CD4-positive, CD25-positive, alpha-beta regulatory T cell (primary cell): ENCODE results near the gene ACYP2. TPM values are rescaled to one million over a fixed set of nuclear protein-coding genes. Genes with fewer than 3 reads are reported as not detected.

Experiments used
- ATAC-seq, 2 donors: fragments of 150-1000 bp; cut with Tn5 transposase; one replicate each; pipeline ENCODE4 v1.10.0; 2021; ENCODE audit warnings: low read depth in 2 of 2, moderate number of reproducible peaks in 2 of 2, moderate library complexity in 1 of 2
- DNase-seq, 3 donors: peaks; one replicate each; pipeline versions ENCODE4 v3.0.0 to v3.0.0-alpha.2; 2012 to 2022; ENCODE audit warnings: mixed read lengths in 1 of 3
- H3K27ac ChIP-seq: one replicate; pipeline ENCODE4 v1.7.0; 2013; ENCODE audit warnings: mild to moderate bottlenecking, low read length; ENCODE audit not compliant: insufficient read depth, poor library complexity, severe bottlenecking
- H3K27me3 ChIP-seq: one replicate; pipeline ENCODE4 v1.7.0; 2013; ENCODE audit warnings: low read length; ENCODE audit not compliant: control insufficient read depth, insufficient read depth
- H3K36me3 ChIP-seq: one replicate; pipeline ENCODE4 v1.7.0; 2013; ENCODE audit warnings: mild to moderate bottlenecking, low read length, moderate library complexity; ENCODE audit not compliant: control insufficient read depth, insufficient read depth
- H3K4me1 ChIP-seq: 2 replicates; pipeline ENCODE4 v1.7.0; 2013; ENCODE audit warnings: mild to moderate bottlenecking, low read length; ENCODE audit not compliant: insufficient read depth, control insufficient read depth, poor library complexity, severe bottlenecking
- H3K4me3 ChIP-seq: one replicate; pipeline ENCODE4 v1.7.0; 2013; ENCODE audit warnings: low read depth, mild to moderate bottlenecking, low read length, moderate library complexity
- H3K9me3 ChIP-seq, 2 experiments: 1 replicate in 1 of 2; 2 replicates in 1 of 2; pipeline ENCODE4 v1.7.0; 2013; ENCODE audit warnings: low read length in 2 of 2, mild to moderate bottlenecking in 1 of 2, moderate library complexity in 1 of 2; ENCODE audit not compliant: control insufficient read depth in 2 of 2
- H3K27ac Mint-ChIP-seq, 3 donors: one replicate each; pipeline ENCODE4 v1.8.0; 2020 to 2022; ENCODE audit warnings: mild to moderate bottlenecking in 3 of 3, mixed read lengths in 3 of 3, moderate library complexity in 2 of 3
- H3K27me3 Mint-ChIP-seq: one replicate; pipeline ENCODE4 v1.8.0; 2022; ENCODE audit warnings: mild to moderate bottlenecking, mixed read lengths
- H3K36me3 Mint-ChIP-seq: one replicate; pipeline ENCODE4 v1.8.0; 2020; ENCODE audit warnings: mixed read lengths
- H3K4me1 Mint-ChIP-seq, 4 donors: one replicate each; pipeline ENCODE4 v1.8.0; 2020 to 2022; ENCODE audit warnings: mixed read lengths in 4 of 4, mild to moderate bottlenecking in 1 of 4
- H3K4me3 Mint-ChIP-seq, 4 donors: one replicate each; pipeline ENCODE4 v1.8.0; 2020 to 2022; ENCODE audit warnings: mild to moderate bottlenecking in 4 of 4, mixed read lengths in 4 of 4, moderate library complexity in 3 of 4
- H3K9me3 Mint-ChIP-seq, 7 donors: one replicate each; pipeline ENCODE4 v1.8.0; 2020 to 2022; ENCODE audit warnings: mixed read lengths in 7 of 7, mild to moderate bottlenecking in 3 of 7, moderate library complexity in 2 of 7
- polyA plus RNA-seq, 4 donors: library from polyadenylated mRNA; unstranded; fragments of 300-500 nt; fragmentation: Illumina TruSeq; gene quantifications; one replicate each; pipeline ENCODE4 v1.2.3, GENCODE V29; 2021
- total RNA-seq: library from RNA; stranded (reverse); gene quantifications from one replicate; pipeline ENCODE4 v1.2.3, GENCODE V29; 2022

ACYP2 gene
- total and polyA plus RNA-seq, 5 donors from 2014 or later: 10.6 to 17.3 (median 13.3) TPM

DNA sequence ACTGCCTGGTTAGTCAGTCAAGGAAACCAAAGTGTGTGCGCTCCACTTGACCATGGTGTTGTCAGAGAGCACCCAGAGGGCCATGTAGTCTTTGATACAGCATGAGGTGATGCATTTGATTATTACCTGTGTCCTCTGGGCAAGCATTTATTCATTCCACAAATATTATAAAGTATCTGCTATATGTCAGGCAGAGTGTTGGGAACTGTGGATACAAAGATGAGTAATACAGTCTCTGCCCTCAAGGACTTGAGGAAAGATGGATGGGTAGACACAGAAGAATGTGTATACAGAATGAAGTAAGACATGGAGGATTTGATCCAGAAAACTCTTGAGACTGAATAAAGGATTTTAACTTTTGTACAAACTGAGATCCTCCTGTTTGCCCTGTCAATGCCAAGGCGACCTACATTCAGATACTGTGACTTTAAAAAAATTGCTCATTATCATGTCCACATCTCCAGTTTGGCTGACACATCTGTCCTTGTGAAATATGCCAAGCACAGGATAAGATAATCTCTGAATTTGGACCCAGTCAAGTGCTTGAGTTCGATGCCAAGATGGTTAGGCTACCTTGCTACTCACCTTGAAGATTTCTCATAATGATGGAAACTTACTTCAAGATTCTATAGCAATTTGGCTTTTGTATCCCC lies 50.8 kb downstream of the ACYP2 start:
- Mint-ChIP-seq H3K4me1 (no peaks in the 10 kb centered on the region), H3K36me3 (peaks cover 27% of the 10 kb centered on the region), H3K4me3 (no peak overlapping the region)

DNA sequence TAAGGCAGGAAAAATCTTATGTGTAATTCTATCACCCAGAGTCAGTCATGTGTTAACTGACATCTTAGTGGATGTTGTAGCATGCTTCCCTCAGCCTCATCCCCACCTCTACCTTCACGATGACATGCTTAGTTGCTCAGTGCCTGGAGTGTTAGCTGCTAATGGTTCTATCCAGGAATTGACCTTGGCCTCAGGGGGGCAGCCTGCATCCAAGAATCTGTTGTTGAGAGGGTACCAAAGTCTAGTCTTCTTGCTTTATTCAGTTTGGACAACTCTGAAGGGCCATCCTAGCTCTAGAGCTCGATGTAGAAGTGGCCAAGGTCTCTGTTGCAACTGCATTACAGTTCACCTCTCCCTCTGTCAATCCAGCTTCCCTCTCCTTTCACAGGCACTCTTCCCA lies 61.2 kb downstream of the ACYP2 start:
- Histone ChIP-seq H3K9me3 (no peaks in the 10 kb centered on the region), H3K27me3 (no peaks in the 10 kb centered on the region), H3K27ac (no peak overlapping the region), H3K4me1 (no peaks in the 10 kb centered on the region), H3K36me3 (no peaks in the 10 kb centered on the region), H3K4me3 (no peak overlapping the region)
- peaks cover 0 to 5% (median 0%) of the 10 kb centered on the region in 7 donors for H3K9me3 Mint-ChIP-seq
- peaks cover 16% of the 10 kb centered on the region for H3K36me3 Mint-ChIP-seq
- no peak for ATAC-seq
- no peaks in the 10 kb centered on the region for H3K27me3 Mint-ChIP-seq
- no peak overlapping the region for H3K4me3 Mint-ChIP-seq
- peak in 1 of 3 donors; percentile 4 for DNase-seq
- H3K27ac Mint-ChIP-seq: no peak overlapping the region
- no peaks in the 10 kb centered on the region for H3K4me1 Mint-ChIP-seq

More for the DNA sequence above, 50.8 kb downstream of the ACYP2 start:
- Histone ChIP-seq H3K27ac (no peak overlapping the region), H3K36me3 (no peaks in the 10 kb centered on the region), H3K27me3 (no peaks in the 10 kb centered on the region), H3K9me3 (no peaks in the 10 kb centered on the region), H3K4me1 (no peaks in the 10 kb centered on the region), H3K4me3 (no peak overlapping the region)
- DNase-seq (no peak), ATAC-seq (no peak)
- H3K27me3 Mint-ChIP-seq: peaks cover 4% of the 10 kb centered on the region
- no peaks in the 10 kb centered on the region for H3K9me3 Mint-ChIP-seq
- no peak overlapping the region for H3K27ac Mint-ChIP-seq

DNA sequence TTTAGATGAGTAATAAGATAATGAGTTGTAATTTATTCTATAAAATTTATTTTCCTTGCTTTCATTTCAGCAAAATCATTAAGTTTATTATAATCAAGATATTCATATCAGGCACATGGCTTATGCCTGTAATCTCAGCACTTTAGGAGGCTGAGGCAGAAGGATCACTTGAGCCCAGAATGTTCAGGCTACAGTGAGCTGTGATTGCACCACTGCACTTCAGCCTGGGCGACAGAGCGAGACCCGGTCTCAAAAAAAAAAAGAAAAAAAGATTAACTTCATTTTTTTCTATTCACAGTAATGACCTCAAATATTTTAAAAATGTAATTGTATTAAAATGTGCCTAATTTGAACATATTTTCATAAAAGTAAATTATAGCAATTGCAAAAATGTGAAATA lies 67.9 kb downstream of the ACYP2 start:
- peaks cover 17% of the 10 kb centered on the region for H3K36me3 Mint-ChIP-seq
- Histone ChIP-seq H3K4me3 (no peak overlapping the region), H3K27me3 (no peaks in the 10 kb centered on the region), H3K4me1 (no peaks in the 10 kb centered on the region), H3K36me3 (no peaks in the 10 kb centered on the region), H3K27ac (no peak overlapping the region), H3K9me3 (no peaks in the 10 kb centered on the region)
- no peaks in the 10 kb centered on the region for H3K27me3 Mint-ChIP-seq
- H3K4me1 Mint-ChIP-seq: peaks cover 0 to 2% (median 0%) of the 10 kb centered on the region in 4 donors
- no peak overlapping the region for H3K4me3 Mint-ChIP-seq
- DNase-seq (no peak), ATAC-seq (no peak)
- H3K27ac Mint-ChIP-seq: no peak overlapping the region
- no peaks in the 10 kb centered on the region for H3K9me3 Mint-ChIP-seq

DNA sequence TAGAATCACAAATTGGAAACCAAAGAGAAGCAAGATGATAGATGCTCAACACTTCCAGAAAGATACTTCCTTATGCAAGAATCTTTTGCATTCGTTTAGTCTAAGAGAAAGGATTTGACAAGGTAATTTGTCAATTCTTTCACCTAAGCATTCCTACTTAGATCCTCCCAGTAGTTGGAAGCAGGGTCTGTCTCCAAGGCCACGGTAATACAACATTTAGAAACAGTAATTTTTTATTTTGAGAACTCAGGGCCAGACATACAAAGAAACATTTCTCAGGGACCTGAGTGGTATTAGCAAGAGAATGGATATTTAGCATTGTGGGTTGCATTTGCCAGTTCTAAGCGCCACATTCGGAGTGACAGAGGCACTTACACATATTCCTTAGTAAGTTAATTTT lies 68.6 kb downstream of the ACYP2 start:
- ATAC-seq (no peak), DNase-seq (no peak)
- no peaks in the 10 kb centered on the region for H3K9me3 Mint-ChIP-seq
- peaks cover 21% of the 10 kb centered on the region for H3K36me3 Mint-ChIP-seq
- H3K27ac Mint-ChIP-seq: no peak overlapping the region
- Histone ChIP-seq H3K36me3 (no peaks in the 10 kb centered on the region), H3K27me3 (no peaks in the 10 kb centered on the region), H3K27ac (no peak overlapping the region), H3K4me1 (no peaks in the 10 kb centered on the region), H3K4me3 (no peak overlapping the region), H3K9me3 (no peaks in the 10 kb centered on the region)
- H3K27me3 Mint-ChIP-seq: no peaks in the 10 kb centered on the region
- no peak overlapping the region for H3K4me3 Mint-ChIP-seq
- peaks cover 0 to 2% (median 0%) of the 10 kb centered on the region in 4 donors for H3K4me1 Mint-ChIP-seq

DNA sequence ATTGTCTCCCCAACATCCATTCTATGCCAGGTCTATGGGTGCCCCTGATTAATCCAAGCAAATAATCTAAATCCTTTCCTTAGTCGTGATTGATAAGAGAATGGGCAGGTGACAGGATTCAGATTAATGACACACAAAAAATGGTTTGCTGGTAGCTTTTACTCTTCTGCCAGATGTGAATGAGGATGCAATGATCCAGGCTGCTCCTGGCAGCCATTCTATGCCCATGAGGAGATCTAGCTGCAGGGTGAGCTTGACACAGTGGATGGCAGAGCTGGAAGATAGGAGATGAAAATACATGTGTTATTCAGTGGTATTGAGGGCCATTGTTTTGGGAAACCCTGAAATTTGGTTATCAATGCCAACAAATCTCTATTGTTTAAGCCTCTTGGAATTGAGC lies 69.7 kb downstream of the ACYP2 start:
- H3K4me3 ChIP-seq: no peak overlapping the region
- ATAC-seq (no peak), DNase-seq (no peak)
- Mint-ChIP-seq H3K9me3 (no peaks in the 10 kb centered on the region), H3K4me1 (peaks cover 0 to 2% (median 0%) of the 10 kb centered on the region in 4 donors), H3K4me3 (no peak overlapping the region), H3K27ac (no peak overlapping the region), H3K27me3 (no peaks in the 10 kb centered on the region), H3K36me3 (peaks cover 24% of the 10 kb centered on the region)
- H3K4me1 ChIP-seq: no peaks in the 10 kb centered on the region
- no peaks in the 10 kb centered on the region for H3K9me3 ChIP-seq
- H3K27ac ChIP-seq: no peak overlapping the region
- no peaks in the 10 kb centered on the region for H3K27me3 ChIP-seq
- no peaks in the 10 kb centered on the region for H3K36me3 ChIP-seq

DNA sequence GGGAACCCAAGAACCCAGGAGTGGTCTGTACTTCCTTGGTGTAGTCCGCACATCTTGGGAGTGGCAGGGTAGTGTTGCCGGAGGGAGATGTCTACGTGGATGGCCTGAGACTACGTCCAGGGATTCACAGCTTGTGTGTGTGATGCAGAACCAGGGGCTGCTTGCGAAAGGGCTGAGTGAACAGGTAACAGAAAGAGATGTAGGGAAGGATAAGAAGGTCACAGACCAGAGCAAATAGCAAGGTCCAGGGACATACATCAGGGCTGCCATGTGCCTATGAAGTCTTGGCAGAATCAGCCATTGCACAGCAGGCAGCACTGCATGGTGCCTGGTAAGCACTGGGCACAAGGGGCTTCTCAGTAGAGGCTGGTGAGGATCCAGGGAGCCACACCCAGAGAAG lies 71.9 kb downstream of the ACYP2 start:
- Histone ChIP-seq H3K27ac (no peak overlapping the region), H3K4me3 (no peak overlapping the region), H3K36me3 (no peaks in the 10 kb centered on the region), H3K27me3 (no peaks in the 10 kb centered on the region), H3K4me1 (no peaks in the 10 kb centered on the region), H3K9me3 (no peaks in the 10 kb centered on the region)
- ATAC-seq (no peak), DNase-seq (no peak)
- Mint-ChIP-seq H3K27ac (no peak overlapping the region), H3K36me3 (peaks cover 32% of the 10 kb centered on the region), H3K27me3 (no peaks in the 10 kb centered on the region), H3K4me1 (peaks cover 0 to 2% (median 0%) of the 10 kb centered on the region in 4 donors), H3K4me3 (no peak overlapping the region), H3K9me3 (no peaks in the 10 kb centered on the region)

GRCh38 chr2:54189539-54189938 lies 74.1 kb downstream of the ACYP2 start:
- H3K27me3 ChIP-seq: no peaks in the 10 kb centered on the region
- H3K9me3 Mint-ChIP-seq: no peaks in the 10 kb centered on the region
- H3K9me3 ChIP-seq: no peaks in the 10 kb centered on the region
- H3K4me1 Mint-ChIP-seq: peaks cover 0 to 2% (median 0%) of the 10 kb centered on the region in 4 donors
- ATAC-seq (no peak), DNase-seq (no peak)
- H3K4me1 ChIP-seq: no peaks in the 10 kb centered on the region
- no peak overlapping the region for H3K4me3 ChIP-seq
- H3K27ac ChIP-seq: no peak overlapping the region
- H3K4me3 Mint-ChIP-seq: no peak overlapping the region
- H3K27me3 Mint-ChIP-seq: no peaks in the 10 kb centered on the region
- peaks cover 31% of the 10 kb centered on the region for H3K36me3 Mint-ChIP-seq
- H3K27ac Mint-ChIP-seq: no peak overlapping the region
- H3K36me3 ChIP-seq: no peaks in the 10 kb centered on the region

DNA sequence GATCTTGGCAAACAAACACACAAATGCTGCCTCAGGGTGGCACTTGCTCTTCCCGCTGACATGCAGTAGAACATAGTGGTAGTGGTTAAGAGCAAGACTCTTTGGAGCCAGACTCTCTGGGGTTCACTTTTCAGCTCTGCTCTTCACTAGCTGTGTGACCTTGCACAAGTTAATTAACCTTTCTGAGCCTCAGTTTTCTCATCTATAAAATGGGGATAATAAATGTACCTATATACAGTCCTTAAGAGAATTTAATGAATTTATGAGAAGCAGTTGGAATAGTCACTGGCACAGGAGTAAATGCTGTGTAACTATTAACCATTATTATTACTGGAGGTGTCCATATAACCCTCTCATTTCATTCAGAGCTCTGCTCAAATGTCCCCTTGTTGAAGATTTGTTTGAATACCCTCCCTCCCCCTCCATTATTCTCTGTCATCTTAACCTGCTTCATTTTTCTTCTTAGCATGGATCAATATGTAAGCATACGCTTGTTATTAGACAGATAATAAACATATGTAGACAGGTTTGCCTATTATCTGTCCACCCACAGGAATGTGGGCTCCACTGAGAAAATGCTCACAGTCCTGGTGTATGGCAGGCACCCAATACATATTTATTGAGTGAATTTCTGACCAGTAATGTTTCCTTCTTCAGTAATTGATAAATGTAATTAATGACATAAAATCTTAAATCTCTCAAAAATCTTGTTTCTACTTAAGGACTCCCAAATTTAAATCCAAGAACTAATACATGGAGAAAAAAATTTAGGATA lies 76.1 kb downstream of the ACYP2 start:
- H3K4me1 Mint-ChIP-seq: no peaks in the 10 kb centered on the region

More for the DNA sequence above, 76.1 kb downstream of the ACYP2 start:
- Mint-ChIP-seq H3K27me3 (no peaks in the 10 kb centered on the region), H3K9me3 (no peaks in the 10 kb centered on the region), H3K36me3 (peaks cover 27% of the 10 kb centered on the region), H3K4me3 (no peak overlapping the region), H3K27ac (no peak overlapping the region)
- no peak overlapping the region for H3K4me3 ChIP-seq
- no peaks in the 10 kb centered on the region for H3K9me3 ChIP-seq
- H3K36me3 ChIP-seq: no peaks in the 10 kb centered on the region
- H3K4me1 ChIP-seq: no peaks in the 10 kb centered on the region
- no peak for ATAC-seq
- no peak for DNase-seq
- no peaks in the 10 kb centered on the region for H3K27me3 ChIP-seq
- H3K27ac ChIP-seq: no peak overlapping the region
